Measurements from ENCODE around the gene CCDC85C.

Gene CCDC85C

DNA sequence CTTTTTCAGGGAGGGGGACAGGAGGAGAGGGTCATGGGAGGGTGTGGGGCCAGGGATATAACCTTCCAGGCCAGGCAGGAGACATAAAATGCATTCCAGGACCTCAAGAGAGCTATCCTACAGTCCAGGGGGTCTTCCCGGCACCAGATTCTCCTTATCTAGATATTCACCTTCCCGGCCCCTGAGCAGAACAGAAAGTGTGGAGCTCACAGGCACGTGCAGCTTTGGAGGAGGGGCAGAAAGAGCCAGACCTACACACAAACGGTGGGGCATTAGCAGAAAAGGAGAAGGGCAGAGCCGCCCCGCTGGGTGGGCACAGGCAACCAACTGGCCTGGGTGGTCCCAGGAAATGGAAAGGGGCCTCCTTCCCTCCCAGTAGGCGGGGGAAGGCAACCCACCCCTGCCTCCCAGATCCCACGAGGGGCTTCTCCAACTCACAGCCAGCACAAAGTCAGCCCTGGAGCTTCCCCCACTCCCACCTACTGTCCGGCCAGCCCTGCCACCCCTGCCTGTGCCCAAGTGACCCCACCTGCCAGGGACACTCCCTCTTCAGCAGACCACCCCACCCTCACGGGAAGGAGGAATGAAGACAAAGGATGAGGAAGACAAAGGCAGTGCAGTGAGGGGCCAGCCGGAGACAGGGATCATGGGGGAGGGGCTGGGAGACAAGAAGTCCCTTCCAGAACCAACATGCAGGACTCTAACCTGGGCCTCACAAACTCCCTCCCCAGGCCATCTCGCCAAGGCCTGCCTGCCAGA is 33.3 kb downstream of the CCDC85C start:
- DNase-seq = no peak

DNA sequence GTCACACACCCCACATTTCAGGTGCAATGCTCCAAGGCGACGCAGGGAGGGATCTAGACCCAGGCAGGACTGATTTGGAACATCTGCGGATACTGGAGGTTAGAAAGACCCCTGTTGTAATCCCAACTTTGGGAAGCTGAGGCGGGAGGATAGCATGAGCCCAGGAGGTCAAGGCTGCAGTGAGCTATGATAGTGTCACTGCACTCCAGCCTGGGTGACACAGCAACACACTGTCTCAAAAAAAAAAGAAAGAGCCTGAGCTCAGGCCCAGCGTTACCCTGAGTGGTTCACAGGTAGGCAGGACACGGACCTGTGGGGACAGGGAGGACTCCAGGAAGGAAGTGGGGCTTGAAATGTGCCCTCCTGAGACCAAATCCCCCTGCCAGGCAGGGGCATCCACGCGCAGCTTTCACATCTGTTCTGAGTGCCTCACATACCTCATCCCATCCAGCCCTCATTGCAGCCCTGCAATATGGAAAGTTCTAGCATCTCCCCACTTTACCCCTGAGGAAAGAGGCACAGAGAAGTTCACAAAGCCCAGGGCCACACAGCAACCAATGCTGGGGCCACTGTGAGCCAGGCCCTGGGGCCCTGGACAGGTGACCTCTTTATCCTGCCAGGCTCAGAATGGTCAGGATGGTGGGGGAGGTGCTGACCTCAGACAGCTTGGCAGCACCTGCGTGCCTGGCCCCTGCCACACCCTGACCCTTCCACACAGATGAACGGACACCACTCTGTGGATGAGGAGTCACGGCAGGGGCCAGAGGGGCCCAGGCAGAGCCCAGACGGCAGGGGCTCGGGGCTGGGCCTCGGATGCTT is 34.1 kb downstream of the CCDC85C start:
- DNase-seq = no peak

DNA sequence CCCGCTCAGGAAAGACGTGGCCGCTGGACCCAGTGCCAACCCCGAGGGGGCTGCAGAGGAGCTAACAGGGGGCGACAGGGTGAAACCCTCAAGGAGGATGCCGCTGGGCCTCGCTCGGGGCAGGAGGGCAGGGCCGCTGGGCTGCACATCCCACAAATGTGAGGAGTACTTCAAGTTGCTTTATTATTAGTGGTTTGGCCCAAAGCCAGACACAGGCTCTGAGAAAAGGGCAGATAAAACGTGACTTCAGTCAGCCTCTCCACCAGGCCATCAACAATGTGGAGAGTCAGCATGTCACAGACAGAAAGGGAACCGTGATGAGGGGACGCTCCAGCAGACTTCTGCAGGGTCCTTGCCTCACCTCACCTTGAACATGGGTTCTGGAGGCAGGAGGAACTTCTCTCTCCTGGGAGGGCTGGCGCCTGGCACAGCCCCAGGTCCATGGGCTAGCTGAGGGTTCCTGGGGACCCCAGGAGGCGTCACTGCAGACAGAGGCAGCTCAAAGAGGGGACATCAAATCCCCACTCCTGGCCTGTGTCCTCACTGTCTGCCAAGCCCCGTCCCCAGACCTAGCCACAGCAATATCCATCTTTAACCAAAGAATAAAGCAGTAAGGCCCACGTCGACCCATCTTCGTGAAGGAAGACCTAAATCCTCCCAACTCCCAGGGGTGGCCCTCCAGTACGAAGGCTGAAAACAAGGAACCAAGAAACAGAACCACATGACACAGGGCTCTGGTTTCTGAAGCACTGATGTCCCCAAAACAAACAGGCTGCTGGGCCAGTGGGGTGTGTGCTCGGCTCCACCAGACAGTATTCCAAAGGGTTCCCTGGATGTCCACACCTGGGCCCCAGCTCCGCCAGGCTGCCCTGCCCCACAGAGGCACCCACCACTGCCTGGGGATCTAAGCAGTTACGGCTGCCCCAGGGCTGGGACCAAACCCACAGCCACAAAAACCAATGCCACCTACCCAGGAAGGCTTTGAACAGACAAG is 35.1 kb downstream of the CCDC85C start:
- no peak for DNase-seq

- no peak for DNase-seq
Observed at GRCh38 chr14:99566390-99567354, 37.3 kb downstream of the CCDC85C start.

DNA sequence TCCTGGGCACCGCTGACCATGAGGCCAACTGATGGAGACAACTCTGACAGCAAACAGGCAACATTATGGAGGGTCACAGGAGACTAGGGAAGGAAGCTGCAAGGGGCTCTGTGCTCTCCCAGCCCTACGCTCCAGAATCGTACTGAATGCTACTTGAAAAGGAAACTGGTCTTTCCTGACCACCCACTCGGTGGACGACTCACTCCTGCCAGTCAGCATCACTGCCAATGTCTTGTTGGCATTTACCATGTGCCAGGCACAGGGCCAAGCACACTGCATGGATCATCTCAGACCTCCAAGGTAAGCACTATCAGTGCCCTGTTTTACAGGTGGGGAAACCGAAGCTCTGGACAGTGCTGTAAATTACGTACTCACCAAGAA is 38.0 kb downstream of the CCDC85C start:
- no peak for DNase-seq

DNA sequence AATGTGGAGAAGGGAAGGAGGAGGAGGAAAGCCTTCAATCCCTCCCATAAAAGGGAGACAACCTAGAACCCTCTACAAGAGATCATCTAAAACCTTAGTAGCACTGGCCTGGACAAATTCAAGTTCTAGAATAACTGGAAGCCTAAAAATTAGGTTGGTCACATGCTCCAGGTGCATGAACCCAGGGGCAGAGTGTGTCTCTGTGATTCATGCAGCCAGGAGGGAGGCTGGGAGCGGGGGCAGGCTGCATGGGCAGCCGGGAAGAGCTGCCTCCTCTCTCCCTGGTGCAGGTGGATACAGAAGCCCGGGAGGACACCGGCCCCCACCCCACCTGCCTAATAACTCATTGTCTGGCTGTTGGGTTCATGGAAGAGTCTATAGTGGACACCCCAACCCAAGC is 38.6 kb downstream of the CCDC85C start:
- no peak for DNase-seq

- no peak for DNase-seq
Observed at GRCh38 chr14:99564926-99565259, 39.1 kb downstream of the CCDC85C start.

DNA sequence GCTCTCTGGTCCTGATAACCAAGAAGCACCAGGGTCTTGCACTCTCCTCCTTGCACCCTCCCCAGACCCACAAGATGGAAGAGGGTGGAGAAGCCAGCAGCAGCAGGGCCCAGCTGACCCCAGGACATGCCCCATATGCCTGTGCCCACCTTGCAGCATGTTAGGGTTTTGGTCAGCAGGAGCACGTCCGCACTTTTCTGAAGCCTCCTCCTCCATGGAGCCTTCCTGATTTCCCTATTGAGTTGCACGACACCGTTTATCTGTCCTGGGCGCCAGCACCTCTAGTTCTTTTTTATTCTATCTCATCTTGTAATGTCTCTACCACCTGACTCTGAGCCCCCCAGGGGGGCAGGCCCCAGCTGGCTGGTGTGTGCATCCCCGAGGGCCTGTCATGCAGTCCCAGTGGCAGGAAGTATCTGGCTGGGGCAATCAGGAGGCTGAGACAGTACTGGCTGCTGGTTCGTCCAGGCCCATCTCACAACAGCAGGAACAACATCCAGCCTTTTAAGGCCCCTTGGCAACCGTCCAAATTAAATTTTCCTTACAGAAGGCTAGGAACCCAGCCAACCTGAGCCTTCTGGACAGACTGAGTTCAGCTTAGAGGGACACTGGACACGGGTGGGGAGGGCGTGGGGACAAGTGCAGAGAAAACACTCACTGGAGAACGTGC is 39.6 kb downstream of the CCDC85C start:
- no peak for DNase-seq

DNA sequence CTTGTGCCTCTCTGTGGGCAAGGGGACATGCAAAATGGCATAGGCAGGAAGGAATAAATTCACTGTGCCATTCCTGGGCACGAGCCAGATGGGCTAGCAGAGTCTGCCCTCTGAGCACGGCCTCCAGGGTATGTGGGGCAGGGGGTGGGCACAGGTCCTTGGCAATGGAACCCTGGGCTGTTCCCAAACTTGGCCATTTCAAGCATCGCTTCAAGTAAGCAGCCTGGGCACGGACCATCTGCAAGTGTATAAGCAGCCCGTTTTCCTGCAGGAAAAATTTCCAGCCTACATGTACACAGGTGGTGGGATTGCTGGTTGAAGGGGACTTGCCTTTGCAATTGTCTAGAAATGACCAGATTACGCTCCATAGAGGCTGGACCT is 40.3 kb downstream of the CCDC85C start:
- no peak for DNase-seq

GRCh38 chr14:99562856-99563748 is 40.9 kb downstream of the CCDC85C start:
- no peak for DNase-seq

- no peak for DNase-seq
Observed at GRCh38 chr14:99561864-99562263, 42.1 kb downstream of the CCDC85C start.

GRCh38 chr14:99560922-99561683 is 42.9 kb downstream of the CCDC85C start:
- DNase-seq = no peak

- DNase-seq = no peak
Observed at GRCh38 chr14:99560403-99560802, 43.6 kb downstream of the CCDC85C start.

- no peak for DNase-seq
Observed at GRCh38 chr14:99559286-99559990, 44.6 kb downstream of the CCDC85C start.

DNA sequence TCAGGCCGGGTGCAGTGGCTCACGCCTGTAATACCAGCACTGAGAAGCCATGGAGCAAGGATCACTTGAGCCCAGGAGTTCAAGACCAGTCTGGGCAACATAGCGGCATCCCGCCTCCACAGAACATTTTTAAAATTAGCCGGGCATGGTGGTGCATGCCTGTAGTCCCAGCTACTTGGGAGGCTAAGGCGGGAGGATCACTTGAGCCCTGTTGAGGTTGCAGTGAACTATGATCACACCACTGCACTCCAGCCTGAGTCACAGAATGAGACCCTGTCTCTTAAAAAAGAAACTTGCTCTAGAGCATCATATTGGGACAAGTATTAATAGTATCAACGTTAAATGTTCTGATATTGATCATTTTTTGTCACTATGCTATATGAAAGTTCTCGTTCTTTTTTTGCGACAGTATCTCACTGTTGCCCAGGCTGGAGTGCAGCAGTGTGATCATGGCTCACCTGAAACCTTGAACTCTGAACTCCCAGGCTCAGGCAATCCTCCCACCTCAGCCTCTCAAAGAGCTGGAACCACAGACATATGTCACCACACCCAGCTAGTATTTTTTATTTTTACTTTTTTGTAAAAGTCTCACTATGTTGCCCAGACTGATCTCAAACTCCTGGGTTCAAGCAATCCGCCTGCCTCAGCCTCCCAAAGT is 47.7 kb downstream of the CCDC85C start:
- no peak for DNase-seq

- DNase-seq = no peak
Observed at GRCh38 chr14:99554757-99555531, 49.1 kb downstream of the CCDC85C start.

DNA sequence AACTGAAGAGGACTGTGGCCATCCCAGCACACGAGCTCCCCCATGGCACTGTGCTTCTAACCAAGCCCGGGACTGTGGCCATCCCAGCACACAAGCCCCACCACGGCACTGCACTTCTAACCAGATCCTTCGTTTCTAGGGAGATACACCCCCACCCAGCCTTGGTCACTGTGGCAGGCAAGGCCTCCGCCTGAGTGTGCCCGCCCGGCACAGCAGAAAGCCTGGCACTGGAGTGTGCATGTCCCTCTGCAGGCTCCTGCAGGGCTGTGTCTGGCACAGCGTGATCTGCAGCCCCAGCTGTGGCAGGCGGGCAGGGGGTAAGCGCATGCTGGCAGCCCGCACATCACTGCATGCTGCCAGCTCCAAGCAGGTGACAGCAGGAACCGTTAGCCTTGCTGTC is 49.8 kb downstream of the CCDC85C start:
- no peak for DNase-seq

Measured in 8988T (cell line).